GM18867 (cell line): Measurements from ENCODE around the gene RXFP4.
A peak's percentile ranks its signal among the peaks of the same experiment; 100 is the strongest.
"Not testable (repeated sequence)": the region's sequence is repeated elsewhere in the genome, so short reads cannot be mapped to it uniquely, and the experiment has no call there.

ENCODE experiments used
- ATAC-seq: cut with Tn5 transposase; IDR thresholded peaks from one replicate; pipeline ENCODE4 v1.9.1; 2021; ENCODE audit warnings: mild to moderate bottlenecking, moderate library complexity; ENCODE audit not compliant: unreplicated experiment

The RXFP4 gene

DNA sequence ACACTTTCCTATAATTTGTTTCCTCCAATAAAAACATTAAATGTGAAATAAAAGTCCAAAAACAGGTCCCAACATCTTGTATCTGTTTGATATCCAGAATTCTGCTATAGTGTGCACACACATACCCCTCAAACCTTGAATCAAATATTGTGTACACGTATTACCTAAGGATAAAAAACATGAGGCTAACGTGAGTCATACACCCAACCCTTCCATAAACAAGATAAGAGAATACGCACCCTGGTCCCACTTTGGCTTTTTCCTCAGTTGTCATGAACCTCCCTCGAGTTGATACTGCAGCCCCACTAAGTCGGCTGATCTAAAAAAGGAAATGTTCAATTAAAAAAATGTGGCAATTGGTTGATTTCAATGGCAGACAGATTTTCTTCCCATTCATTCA, 12.4 kb upstream of the RXFP4 start:
- no peak for ATAC-seq

DNA sequence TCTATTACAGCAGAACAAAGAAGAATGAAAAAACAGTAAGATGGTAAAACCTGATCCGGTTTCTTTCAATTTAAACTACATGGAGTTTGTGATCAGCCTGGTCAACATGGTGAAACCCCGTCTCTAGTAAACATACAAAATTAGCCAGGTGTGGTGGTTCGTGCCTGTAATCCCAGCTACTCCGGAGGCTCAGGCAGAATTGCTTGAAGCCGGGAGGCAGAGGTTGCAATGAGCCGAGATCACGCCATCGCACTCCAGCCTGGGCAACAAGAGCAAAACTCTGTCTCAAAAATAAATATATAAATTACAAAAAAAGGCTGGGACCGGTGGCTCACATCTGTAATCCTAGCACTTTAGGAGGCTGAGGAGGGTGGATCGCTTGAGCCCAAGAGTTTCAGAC, 10.7 kb upstream of the RXFP4 start:
- not testable (repeated sequence) for ATAC-seq

DNA sequence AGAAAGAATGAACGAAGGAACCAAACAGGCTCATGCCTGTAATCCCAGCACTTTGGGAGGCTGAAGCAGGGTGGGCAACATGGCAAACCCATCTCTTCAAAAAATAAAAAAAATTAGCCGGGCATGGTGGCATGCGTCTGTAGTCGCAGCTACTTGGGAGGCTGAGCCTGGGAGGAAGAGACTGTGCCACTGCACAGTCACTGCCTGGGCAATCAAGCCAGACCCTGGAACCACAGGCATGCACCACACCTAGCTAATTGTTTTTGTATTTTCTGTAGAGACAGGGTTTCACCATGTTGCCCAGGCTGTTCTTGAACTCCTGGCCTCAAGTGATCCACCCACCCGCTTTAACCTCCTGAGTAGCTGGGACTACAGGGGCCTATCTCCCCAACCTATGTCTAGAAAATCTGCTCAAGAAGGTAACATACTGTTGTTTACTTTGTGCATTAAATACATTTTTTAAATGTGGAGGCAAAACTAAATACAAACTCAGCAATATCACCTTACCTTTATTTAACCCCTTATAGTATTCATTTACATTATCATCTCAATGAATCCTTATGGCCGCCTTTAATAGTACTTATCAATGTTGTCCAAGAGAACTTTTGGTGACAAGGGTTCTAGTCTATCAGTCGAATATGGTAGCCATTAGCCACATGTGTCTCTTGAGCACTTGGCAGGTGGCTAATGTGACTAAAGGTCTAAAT, 10.0 kb upstream of the RXFP4 start:
- ATAC-seq = no peak

DNA sequence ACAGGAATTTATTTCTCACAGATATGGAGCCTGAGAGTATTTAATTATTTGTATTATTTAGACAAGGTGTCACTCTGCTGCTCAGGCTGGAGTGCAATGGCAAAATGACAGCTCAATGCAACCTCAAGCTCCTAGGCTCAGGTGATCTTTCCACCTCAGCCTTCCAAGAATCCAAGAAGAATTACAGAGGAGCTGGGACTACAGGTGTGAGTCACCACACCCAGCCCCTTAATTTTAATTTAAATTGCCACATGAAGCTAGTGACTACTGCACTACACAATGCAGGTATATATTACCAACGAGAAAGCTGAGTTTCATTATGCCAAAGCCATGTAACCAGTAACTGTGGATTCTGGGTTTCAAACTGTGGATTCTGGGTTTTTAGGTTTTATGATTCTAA, 9.4 kb upstream of the RXFP4 start:
- no peak for ATAC-seq

DNA sequence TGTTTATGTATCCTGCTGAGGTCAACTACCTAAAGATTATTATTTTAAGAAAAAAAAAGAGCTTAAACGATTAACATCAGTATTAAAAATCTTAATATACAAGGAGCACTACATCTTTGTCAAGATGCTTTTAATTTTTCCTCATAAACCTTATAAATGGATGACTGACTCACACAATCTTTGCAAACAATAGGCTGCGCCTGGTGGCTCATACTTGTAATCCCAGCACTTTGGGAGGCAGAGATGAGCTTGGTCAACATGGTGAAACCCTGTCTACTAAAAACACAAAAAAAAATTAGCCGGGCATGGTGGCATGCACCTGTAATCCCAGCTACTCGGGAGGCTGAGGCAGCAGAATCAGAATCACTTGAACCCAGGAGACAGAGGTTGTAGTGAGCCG, 9.0 kb upstream of the RXFP4 start:
- ATAC-seq = no peak

DNA sequence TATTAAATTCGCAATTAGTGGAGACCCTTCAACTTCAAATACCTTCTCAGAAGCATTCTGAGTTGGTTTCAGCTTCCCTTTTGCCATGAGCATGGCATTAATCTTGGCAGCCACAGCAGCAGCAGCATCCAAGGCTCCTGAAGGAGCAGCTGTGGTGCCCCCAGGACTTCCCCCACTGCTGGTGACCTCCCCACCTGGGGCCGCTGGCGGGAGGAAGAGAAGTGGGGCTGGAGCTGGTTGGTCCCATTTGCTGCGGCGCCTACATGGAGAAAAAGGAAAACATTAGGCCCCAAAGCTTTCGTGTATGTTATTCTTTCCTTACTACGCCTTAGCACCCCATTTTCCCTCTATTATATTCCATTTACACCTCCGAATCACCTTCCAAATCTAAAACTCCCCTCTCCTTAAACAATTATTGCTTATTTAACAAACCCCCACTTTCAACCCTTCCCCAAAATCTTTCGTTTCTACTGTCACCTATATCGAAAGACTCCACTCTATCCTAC, 7.8 kb upstream of the RXFP4 start:
- no peak for ATAC-seq

DNA sequence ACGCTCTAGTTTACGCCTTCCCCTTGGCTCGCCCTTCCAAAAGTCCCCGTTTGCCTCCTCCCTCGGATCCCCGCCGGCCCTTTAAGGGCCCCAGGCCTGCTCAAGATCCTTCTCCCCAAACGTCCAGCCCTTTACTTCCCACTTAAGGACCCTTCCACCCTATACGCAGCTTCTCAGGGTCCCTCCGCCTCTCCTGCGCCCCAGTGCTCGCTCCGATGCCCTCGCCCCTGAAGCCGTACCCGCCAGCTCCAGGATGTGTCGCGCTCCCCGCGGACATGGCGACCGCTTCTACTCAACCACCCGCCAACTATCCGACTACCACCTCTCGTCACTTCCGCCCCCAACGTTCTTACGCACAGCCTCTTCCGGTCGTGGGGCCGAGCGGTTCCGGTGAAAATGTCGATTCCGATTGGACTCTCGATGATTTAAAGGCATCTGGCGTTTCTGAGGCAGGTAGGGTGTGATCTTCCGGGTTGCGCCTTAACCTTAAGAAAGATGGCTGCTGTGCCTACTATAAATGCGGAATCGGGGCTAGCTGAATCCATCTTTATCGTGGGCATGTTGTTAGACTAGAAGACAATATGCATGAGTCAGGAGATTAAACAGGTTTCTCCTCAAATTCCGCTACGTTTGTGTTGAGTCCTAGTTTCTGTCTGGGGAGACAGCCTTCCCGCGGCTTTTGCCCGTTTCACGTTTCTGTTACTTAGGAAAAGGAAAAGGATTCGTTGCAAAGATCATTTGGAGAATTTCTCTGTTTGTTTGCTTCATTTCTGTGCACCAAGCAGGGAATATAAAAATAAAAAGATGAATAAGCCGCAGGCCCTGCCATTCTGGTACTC, 7.1 kb upstream of the RXFP4 start, which contains the start of gene KHDC4:
TSS of gene KHDC4 (minus strand) at position 317 of the 839 bp plus-strand sequence. CDS start at position 277, 40 bp downstream.
- ATAC-seq = peak; percentile 91

DNA sequence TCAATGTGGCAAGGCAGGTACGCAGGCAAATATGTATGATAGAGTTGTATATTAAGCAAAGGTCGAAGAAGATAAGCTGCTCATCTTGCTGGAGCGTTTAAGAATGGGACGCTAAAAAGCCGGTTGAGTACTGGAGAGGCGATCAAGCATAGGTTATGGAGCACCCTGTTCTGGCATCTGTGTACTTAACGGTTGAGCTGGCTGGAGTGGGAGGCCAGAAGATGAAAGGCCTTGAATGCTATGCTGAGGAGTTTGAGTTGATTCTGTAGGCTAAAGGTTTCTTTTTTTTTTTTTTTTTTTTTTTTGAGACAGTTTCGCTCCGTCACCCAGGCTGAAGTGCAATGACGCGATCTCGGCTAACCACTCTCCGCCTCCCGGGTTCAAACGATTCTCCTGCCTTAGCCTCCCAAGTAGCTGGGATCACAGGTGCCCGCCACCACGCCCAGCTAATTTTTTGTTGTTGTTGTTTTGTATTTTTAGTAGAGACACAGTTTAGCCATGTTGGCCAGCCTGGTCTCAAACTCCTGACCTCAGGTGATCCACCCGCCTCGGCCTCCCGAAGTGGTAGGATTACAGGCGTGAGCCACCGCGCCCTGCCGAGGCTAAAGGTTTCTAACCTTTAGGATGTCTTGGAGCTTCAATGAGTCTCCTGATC, 6.4 kb upstream of the RXFP4 start:
- ATAC-seq = no peak

DNA sequence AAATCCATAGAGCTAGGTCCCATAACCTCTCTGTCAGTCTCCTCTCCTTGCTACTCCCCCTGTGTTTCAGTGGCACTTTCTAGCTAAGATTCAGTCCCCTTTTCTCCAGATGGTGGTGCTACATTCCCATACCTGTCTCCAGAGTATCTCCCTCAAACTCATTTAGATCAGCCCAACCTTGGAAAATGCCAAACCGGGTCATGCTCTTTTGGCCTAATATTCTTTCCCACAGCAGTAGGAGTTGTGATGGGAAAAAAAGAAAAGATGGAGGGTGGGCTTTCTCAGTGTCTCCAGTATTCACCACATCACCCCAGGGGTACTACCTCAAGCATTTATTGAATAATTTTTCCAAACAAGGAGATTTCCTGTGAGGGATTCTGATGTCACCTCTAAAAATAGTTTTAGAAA, 3.2 kb upstream of the RXFP4 start:
- no peak for ATAC-seq

DNA sequence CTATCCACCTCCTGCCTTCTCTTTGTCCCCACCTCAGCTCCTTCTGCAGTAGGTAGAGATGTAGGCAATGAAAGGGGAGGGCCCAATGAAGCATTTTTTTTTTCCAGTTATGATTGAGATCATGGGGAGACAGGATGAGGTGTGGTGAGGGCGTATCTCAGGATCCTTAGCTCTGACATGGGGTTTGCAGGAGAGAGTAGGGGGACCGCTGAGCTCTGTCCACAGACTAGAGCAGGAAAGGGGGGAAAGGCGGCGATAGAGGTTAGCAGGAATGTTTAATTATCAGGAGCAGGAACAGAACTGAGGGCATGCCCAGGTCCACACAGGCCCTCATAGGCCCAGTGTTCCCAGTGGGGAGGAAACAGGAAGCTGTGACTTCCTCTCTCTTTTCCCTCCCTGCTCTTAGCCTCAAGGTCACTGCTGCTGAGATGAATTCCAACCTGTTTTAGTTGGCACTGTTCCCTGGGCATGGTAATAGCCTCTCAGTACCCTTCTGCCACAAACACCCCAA, 901 bp upstream of the RXFP4 start:
- no peak for ATAC-seq

DNA sequence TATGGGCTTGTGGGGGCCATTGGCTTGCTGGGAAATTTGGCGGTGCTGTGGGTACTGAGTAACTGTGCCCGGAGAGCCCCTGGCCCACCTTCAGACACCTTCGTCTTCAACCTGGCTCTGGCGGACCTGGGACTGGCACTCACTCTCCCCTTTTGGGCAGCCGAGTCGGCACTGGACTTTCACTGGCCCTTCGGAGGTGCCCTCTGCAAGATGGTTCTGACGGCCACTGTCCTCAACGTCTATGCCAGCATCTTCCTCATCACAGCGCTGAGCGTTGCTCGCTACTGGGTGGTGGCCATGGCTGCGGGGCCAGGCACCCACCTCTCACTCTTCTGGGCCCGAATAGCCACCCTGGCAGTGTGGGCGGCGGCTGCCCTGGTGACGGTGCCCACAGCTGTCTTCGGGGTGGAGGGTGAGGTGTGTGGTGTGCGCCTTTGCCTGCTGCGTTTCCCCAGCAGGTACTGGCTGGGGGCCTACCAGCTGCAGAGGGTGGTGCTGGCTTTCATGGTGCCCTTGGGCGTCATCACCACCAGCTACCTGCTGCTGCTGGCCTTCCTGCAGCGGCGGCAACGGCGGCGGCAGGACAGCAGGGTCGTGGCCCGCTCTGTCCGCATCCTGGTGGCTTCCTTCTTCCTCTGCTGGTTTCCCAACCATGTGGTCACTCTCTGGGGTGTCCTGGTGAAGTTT, 550 bp downstream of the RXFP4 start:
- ATAC-seq = no peak

DNA sequence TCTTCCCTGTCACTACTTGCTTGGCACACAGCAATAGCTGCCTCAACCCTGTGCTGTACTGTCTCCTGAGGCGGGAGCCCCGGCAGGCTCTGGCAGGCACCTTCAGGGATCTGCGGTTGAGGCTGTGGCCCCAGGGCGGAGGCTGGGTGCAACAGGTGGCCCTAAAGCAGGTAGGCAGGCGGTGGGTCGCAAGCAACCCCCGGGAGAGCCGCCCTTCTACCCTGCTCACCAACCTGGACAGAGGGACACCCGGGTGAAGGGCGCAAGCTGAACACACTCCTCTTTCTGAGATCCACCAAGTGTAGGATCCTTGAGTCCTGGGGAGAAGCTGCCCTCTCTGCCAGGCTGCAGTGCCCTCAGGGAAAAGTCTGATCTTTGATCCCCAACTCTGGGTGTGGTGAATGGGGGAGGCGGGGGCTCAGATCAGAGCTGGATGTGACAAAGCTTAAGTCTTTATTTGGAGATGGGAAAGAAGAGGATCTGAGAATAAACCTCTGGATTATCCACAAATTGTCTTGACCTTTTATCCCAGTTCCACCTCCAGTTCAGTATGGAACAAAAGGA, 1.2 kb downstream of the RXFP4 start:
- no peak for ATAC-seq

DNA sequence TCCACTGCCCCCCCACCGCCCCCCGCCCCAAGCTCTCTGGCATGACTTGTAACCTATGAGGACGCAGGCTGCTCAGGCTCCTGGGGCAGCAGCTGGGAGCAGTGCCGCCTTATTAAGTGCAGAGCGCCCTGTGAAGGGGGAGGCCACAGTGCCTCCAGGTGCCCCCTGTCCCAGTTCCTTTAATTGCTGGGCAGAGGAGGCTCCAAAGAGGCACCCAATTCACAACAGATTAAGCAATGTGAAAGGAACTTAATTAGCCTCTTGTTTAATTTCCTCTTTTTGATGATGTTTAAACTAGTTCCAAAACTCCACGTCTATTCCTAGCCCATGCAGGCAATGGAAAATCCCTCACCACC, 3.0 kb downstream of the RXFP4 start:
- ATAC-seq = no peak

DNA sequence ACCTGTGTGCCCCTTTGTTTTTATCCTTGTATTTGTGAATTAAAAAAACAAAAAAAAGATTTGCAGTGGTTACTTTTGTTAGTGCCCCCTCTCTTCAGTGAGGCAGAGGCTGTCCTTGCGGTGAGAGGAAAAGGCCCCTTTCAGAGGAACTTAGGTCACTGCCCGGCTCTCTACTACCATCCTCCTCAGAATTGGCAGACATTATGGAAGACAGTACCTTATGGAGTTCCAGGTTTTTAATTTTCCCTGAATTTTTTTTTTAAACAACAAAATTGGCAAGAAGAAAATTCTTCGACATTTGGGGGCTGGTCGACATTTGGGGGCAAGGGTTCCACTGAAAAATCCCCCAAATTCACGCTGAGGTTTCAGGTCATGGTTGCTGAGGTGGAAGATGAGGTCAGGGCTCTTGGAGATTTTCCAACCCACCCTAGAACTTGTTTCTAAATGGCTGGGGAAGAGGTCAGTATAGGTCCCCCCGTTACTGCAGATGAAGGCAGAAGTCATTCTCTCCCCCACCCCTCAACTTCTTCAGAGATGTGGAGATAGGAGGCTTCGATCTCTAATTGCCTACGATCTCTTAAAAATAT, 5.3 kb downstream of the RXFP4 start:
- peak; percentile 3 for ATAC-seq

DNA sequence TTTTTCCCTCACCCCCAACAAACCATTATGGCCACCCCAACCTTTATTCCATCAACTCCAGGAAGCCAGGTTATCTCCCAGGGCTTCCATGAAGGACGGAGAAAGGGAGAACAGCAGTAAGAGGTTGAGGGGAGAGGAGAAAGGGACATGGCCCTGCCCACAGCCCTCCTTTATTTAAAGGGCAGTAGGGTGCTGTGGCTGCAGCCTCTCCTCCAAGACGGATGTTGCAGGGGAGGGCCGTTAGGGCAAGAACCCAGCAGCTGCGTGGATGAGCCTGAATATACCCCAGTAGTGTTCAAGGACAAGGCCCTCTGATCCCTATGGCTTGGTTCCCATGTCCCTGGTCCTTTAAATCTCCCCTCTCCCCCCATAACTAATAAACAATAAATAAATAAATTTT, 5.9 kb downstream of the RXFP4 start:
- no peak for ATAC-seq

DNA sequence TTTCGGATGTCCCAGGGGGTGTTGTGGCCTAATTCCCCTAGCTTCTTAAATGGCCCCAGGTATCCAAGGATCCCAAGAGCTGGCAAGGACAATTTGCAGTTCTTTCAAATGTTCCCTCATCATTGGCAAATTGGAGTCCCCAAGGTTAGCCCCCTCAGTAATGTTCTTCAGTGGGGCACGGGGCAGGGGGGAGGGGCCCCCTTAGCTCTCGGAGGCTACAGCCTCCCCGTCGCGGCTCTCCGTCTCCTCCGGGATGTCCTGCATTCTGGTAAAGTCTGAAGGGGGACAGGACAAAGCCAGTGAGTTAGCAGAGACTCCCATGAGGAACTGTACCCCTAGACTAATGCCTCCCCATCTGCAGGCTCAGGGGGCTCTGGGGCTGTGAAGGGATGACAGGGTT, 6.3 kb downstream of the RXFP4 start:
- no peak for ATAC-seq

DNA sequence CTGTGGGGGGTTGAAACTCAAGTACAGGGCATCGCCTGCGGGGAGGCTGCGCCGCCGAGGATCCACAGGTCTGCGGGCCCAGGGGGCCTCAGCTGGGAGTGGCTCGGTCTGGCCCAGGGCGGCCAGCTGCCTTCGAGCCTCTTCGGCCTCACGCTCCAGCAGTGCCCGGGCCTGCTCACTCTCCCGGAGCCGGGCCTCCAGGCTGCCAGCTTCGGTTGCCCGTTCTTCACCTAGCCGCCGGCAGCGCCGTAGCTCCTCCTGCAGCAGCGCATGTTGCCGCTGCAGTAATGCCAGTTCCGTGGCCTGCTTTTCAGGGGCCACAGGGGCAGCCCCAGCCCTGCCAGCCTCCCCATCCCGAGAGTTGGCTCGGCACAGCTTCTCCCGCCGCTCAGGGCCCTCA, 9.4 kb downstream of the RXFP4 start:
- ATAC-seq = no peak

DNA sequence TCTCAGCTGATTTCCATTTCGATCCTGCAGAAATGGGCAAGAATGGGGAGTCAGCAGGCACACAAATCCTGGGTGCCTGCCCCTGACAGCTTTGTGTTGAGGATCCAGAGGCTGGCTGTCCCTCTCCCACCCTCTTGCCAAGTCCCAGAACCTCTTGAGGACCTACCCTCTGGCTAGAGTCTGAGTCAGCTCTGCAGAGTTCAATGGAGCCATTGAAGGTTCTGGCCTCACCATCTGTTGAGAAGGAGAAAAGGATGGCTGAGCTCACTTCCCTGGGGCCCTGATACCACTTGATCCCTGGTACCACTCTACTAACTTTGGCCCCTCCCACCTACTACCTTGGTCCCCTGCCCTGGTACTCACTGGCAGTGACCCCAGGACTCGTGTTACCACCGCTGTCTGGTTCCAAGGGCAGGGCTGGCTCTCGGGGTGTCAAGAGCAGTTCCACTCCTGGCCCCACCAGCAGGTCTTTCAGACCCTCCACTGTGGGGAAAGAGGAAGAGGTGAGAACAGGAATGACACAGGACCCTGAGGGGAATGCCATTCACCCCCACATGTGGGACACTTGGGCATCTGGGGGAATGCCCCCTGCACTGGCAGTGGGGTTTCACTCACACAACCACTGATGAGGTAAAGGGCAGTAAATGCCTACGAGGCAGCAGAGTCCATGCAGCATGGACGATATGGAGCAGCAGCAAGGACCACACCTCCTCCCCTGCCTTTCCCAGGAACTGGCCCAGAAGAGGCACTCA, 10.5 kb downstream of the RXFP4 start:
- ATAC-seq = no peak

DNA sequence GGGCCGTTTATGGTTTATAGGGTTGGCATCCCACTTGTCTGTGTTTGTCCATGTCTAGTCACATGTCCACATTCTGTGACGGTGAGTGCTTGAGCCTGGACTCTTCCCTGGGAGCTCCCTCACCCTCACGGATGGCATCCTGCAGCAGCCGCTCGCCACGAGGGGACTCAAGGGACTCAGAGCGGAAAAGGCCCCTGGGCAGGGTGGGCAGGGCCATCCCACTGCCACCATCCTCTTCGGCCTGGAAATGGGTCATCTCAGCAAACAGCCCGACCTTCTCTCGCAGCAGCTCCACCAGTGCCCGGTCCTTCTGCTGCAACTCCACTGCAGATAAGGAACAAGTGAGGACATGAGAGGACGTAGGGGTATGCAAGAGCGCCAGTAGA, 11.1 kb downstream of the RXFP4 start:
- ATAC-seq = no peak

DNA sequence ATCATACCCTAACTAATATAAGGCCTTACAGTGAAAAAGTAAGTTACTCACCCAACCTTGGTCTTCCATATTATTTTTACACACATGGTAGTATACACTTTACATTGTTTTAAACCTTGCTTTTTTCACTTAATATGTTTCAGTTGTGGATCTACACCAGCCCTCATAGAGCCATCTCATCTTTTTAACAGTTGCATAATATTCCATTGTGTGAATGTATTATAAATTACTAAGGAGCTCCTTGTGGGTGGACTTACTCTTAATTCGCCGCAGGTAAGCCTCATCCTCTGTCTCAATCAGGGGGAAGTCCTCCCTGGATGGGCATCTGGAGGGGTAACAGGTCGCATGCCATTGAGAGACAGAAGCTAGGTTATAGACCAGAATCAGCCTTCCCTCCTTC, 13.2 kb downstream of the RXFP4 start:
- ATAC-seq = no peak
